SKM-1 (cell line): Measurements from ENCODE around the gene MORF4L1.
"Not testable (repeated sequence)": the region's sequence is repeated elsewhere in the genome, so short reads cannot be mapped to it uniquely, and the experiment has no call there.

ENCODE experiments used
- DNase-seq: peaks from one replicate; lab custom pipeline; 2025; ENCODE audit not compliant: unreplicated experiment; lab: John Stamatoyannopoulos, UW

MORF4L1 gene

GRCh38 chr15:78923480-78924360, 51.0 kb downstream of the MORF4L1 start:
- DNase-seq = no peak

DNA sequence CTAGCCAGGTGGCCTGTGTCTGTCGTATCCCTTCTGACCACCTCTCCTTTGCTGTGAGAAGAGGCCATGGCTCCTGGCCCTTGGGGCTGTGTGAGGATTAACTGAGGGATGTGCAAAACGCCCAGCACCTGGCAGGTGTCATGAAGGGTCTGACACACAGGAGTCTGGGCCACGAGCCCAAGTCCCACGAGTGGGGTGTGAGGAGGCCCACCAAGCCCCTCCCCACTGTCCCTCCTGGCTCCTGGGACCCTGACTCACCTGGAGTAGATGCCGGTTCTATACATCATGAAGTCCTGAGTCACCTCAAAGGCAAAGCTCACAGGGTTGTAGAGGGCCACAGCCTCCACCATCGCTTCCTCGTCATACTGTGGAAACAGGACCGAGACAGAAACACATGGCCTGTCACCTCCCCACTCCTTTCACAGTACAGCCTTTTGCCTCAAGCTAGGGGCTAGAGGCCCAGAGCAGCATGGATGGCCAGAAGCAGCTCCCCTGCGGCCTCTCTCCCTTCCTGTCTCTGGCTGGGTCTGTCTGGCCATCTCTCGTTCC, 52.5 kb downstream of the MORF4L1 start:
- DNase-seq = no peak

DNA sequence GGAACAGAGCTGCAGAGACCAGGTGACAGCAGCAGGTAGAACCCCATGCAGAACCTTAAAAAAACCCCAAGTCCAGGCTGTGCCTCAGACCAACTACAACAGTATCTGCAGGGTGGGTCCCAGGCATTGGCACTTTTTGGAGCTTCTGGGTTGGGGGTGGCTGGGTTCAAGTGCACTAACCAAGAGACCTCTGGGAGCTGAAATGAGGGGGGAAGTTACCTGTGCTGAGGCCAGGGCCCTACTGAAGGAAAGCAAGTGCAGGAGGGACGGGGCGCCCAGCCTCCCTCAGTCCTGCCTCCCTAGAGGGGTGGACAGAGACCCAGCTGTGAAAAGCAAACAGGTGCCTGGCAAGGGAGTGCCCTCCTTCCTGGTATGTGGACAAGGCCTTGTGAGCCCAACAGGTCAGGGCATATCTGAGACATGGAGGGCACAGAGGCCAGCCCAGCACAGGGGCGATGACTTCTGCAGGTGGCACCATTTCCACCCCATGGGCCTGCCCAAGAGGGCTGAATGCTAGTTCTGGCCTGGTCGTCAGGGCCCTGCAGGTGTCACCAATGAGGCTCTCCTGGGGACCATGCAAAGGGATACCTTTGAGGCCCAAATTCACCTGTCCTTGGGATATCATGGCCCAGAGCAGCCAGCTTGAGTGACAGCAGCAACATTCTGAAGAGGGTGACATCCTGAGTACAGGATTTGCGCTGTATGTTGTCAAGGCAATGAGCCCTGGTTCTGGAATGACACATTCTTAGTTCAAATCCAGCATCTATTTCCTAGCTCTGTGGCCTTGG, 53.5 kb downstream of the MORF4L1 start:
- DNase-seq = no peak

GRCh38 chr15:78927077-78927790, 54.5 kb downstream of the MORF4L1 start:
- no peak for DNase-seq

- DNase-seq = not testable (repeated sequence)
Measured at GRCh38 chr15:78928176-78928575, 55.5 kb downstream of the MORF4L1 start.

DNA sequence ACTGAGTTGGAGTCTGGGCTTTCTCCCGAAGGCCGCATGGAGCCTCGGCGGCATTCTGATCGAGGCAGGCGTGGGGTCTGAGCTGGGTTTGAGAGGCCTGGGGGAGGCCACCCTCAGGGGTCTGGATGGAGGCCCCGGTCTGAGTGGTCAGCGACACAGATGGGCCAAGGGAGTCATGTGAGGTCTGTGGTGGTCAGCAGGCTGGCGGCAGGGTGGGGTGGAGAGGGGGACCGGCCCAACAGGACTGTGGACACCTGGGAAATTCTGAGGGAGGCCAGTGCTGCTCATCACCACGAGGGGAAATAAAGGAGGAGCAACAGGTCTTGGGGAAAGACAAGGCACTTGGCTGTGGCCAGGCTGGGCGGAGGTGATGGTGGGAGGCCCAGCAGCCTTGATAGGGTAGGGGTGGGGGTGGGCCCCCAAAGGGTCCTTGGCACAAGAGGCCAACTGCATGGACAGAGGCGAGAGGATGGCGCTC, 56.0 kb downstream of the MORF4L1 start:
- no peak for DNase-seq

GRCh38 chr15:78929536-78930264, 57.0 kb downstream of the MORF4L1 start:
- no peak for DNase-seq

GRCh38 chr15:78930577-78931388, 58.1 kb downstream of the MORF4L1 start:
- no peak for DNase-seq

- DNase-seq = no peak
Measured at GRCh38 chr15:78931439-78932257, 59.0 kb downstream of the MORF4L1 start.

DNA sequence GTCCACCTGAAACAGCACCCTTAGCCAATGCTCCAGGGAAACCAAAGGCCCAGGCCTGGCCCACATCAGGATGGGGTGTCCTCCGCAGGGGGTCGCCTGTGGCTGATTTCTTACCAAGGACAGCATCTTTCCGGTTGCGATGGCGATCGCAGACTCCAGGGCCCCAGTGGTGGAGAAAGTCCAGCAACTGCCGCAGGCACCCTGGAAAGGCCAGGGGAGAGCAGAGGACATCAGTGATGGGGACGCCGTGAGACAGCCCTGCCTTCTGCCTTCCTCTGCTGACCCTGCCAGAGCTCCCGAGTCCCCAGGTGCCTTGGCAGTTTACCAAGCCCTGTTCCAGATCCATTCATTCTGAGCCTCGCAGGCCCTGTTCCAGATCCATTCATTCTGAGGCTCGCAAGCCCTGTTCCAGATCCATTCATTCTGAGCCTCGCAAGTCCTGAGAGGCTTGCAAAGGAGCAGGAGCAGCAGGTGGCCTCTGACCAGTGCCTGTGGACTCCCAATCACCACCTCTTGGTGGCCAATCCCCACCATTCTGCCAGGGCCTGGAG, 59.6 kb downstream of the MORF4L1 start:
- DNase-seq = no peak

GRCh38 chr15:78933187-78933822, 60.6 kb downstream of the MORF4L1 start:
- no peak for DNase-seq

DNA sequence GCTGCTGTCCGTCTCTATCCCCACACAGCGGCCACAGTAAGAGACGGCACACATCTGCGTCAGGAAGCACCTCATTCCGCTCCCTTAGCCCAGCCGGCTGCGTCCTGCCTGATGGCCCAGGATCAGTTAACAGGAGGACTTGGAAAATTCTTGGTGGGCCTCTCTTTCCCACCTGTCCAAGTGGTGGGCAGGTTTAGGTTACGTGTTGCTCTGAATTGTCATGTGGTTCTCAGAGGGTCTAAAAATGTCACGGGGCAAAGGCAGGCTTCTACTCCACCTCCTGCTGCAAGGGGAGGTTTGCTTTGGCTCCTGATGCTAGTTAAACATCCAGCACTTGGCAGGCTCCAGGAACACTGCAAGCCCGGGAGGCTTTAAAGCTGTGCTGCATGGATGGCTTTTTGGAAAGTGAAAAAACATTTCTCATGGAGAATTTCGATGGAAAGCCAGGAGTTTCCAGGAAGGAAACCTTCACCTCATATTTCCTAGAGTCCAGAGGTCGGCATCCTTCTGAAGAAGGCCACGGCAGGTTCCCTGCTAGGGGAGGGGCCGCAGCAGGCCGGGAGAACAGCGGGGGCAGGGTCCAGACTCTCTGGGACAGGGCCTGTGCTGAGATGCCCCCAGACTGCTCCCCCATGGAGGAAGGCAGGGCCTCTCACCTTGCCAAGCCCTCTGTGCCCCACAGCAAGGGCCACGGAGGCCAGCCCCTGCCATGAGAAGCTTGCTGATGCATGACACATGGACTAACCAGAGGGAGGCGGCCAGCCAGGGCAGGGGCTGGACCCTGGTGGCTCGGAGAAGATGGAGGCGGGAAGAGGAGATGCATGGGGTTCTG, 61.3 kb downstream of the MORF4L1 start:
- DNase-seq = no peak

DNA sequence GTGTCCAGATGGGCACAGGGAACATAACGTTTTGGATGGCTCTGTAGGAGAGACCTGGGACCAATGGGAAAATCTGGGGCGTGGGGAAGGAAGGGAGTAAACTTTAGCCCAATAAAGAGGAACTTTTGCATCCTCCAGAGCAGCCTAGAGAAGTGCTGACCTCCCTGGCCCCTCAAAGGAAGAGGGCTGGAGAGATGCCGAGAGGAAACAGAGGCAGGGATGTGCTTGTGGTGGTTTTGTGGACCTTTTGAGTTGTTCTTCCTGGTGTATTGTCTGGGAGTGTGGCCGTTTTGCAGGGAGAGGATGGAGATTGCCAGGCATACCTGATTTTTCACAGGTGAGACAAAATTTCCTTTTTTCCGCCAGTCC, 61.9 kb downstream of the MORF4L1 start:
- DNase-seq = no peak

- DNase-seq = no peak
Measured at GRCh38 chr15:78937132-78937739, 64.5 kb downstream of the MORF4L1 start.

GRCh38 chr15:78938658-78939488, 66.2 kb downstream of the MORF4L1 start:
- DNase-seq = no peak

DNA sequence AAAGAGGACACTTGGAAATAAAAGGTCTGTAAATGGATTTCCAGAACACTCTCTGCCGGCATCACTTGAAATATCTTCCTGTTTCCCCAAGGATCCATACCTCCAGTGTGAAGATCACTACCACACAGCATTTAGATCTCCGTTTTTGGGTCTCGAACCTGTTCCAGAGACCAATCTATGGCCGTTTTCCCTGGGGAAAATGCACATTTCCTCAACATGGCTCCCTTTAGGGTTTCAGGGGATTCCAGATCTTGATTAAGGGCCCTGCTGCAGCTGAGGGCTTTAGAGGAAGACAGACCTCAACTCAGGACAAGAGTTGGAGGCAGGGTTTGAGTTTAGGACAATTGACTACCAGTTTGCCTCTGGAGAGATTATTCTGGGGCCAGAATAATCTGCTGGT, 70.1 kb downstream of the MORF4L1 start:
- DNase-seq = no peak
